Activated naive CD4-positive, alpha-beta T cell treated with anti-CD3 and anti-CD28 coated beads for 36 hours (primary cell): Measurements from ENCODE around the gene TEX44. TPM values are rescaled to one million over a fixed set of nuclear protein-coding genes. Genes with fewer than 3 reads are reported as not detected.
A peak's percentile ranks its signal among the peaks of the same experiment; 100 is the strongest.
"Not testable (repeated sequence)": the region's sequence is repeated elsewhere in the genome, so short reads cannot be mapped to it uniquely, and the experiment has no call there.

ENCODE experiments used
- CTCF ChIA-PET: fragments of 350-600 bp; sonication (Branson Sonifier 250); formaldehyde crosslinking; loops from one replicate; lab custom pipeline; 2021; ENCODE audit warnings: antibody characterized with exemption; lab: Charles Lee
- DNase-seq: peaks from one replicate; pipeline ENCODE4 v3.0.0-alpha.2; 2020
- H3K27ac Mint-ChIP-seq: one replicate; pipeline ENCODE4 v1.8.0; 2021; ENCODE audit warnings: mild to moderate bottlenecking, mixed read lengths
- H3K27me3 Mint-ChIP-seq: one replicate; pipeline ENCODE4 v1.8.0; 2021; ENCODE audit warnings: low read depth, mixed read lengths
- H3K36me3 Mint-ChIP-seq: one replicate; pipeline ENCODE4 v1.8.0; 2021; ENCODE audit warnings: low read depth, mixed read lengths
- H3K4me1 Mint-ChIP-seq: one replicate; pipeline ENCODE4 v1.8.0; 2021; ENCODE audit warnings: low read depth, mixed read lengths
- H3K4me3 Mint-ChIP-seq: one replicate; pipeline ENCODE4 v1.8.0; 2021; ENCODE audit warnings: mild to moderate bottlenecking, moderate library complexity, mixed read lengths
- H3K9me3 Mint-ChIP-seq: one replicate; pipeline ENCODE4 v1.8.0; 2021; ENCODE audit warnings: mixed read lengths
- intact Hi-C: fragments of 100-400 bp; cut with micrococcal nuclease; formaldehyde crosslinking; loops from one replicate; pipeline ENCODE4 v1.15.1; 2023
- total RNA-seq, 2 experiments: library from RNA; stranded (reverse); gene quantifications; one replicate each; pipeline ENCODE4 v1.2.3, GENCODE V29; 2021

TEX44 gene
- total RNA-seq, 2 experiments from 2014 or later = not detected

DNA sequence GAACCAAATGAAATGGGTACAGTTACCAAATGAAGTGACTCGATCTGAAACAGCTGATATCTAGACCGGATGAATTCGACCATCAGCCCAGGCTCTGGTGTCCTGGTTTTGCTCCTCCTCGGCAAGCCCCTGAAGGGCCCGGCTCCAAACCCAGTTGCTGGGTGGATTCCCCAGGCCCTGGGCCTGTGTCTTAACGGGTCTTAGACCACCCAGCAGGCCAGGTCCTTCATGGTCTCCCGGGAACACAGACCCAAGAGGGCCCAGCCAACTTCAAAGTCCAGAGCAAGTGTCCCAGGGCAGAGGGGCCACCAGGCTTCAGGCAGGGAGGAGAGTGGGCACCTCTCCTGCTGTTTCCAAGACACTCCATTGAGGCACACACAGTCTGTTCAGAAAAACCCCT lies 35.7 kb upstream of the TEX44 start:
- Mint-ChIP-seq H3K9me3 (peaks cover 9% of the 10 kb centered on the region), H3K4me1 (peaks cover 2% of the 10 kb centered on the region), H3K4me3 (no peak overlapping the region), H3K27me3 (no peaks in the 10 kb centered on the region), H3K27ac (no peak overlapping the region), H3K36me3 (peaks cover 2% of the 10 kb centered on the region)
- CTCF ChIA-PET = interaction anchor here (0.8 to 2.8 kb wide), 6 partner anchors 11 to 109 kb away, joined by 3 to 14 read pairs (median 6); partner anchors contain the start of gene NMUR1
- DNase-seq = no peak
- intact Hi-C loops = loop anchor here (5.0 kb wide), 1 partner anchor 145 kb away; no protein-coding TSS in a partner anchor

GRCh38 chr2:231557571-231558217 lies 35.0 kb upstream of the TEX44 start:
- intact Hi-C loops = loop anchor here (1.0 to 5.0 kb wide), 5 partner anchors 27 to 330 kb away; partner anchors contain the start of gene NMUR1
- Mint-ChIP-seq H3K4me1 (peaks cover 2% of the 10 kb centered on the region), H3K4me3 (no peak overlapping the region), H3K36me3 (peaks cover 2% of the 10 kb centered on the region), H3K27me3 (no peaks in the 10 kb centered on the region), H3K27ac (no peak overlapping the region), H3K9me3 (peaks cover 9% of the 10 kb centered on the region)
- DNase-seq = peak; percentile 63
- CTCF ChIA-PET = interaction anchor here (0.6 to 2.1 kb wide), 15 partner anchors 11 to 127 kb away, joined by 3 to 14 read pairs (median 5); no protein-coding TSS in a partner anchor

DNA sequence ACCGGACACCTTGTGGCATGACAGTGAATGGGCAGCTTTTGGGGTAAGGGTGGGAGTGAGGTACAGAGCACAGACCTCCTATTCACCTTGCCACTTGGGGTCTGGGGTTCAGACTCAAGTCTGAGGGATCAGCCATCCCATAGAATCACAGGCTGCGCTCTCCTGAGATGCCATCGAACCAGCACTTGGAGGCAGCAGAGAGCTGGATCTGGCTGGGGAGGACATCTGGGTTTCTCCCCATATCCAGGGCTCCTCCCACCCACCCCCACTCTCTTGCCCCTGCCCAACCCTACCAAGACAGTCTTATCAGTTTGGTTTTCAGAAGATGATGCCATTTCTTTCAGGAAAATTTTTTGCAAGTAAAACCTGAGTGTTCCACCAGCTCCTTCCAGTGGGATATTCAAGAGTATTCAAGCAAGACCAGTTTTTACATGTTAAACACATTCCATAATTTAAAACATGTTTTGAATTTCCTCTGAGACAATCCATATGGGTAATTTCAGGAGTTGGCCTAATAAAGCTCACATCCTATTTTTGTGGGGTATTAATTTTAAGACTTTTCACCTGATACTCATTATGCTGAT lies 29.2 kb upstream of the TEX44 start:
- Mint-ChIP-seq H3K4me1 (peaks cover 2% of the 10 kb centered on the region), H3K36me3 (no peaks in the 10 kb centered on the region), H3K4me3 (no peak overlapping the region), H3K27me3 (no peaks in the 10 kb centered on the region), H3K9me3 (no peaks in the 10 kb centered on the region), H3K27ac (no peak overlapping the region)
- DNase-seq = peak; percentile 74
- CTCF ChIA-PET = interaction anchor here (0.6 to 6.1 kb wide), 10 partner anchors 21 to 151 kb away, joined by 3 to 60 read pairs (median 4); no protein-coding TSS in a partner anchor
- intact Hi-C loops = loop anchor here (1.0 to 2.0 kb wide), 4 partner anchors 38 to 152 kb away; no protein-coding TSS in a partner anchor

GRCh38 chr2:231565887-231566594 lies 26.6 kb upstream of the TEX44 start:
- CTCF ChIA-PET = interaction anchor here (0.6 to 6.1 kb wide), 6 partner anchors 11 to 37 kb away, joined by 3 to 60 read pairs (median 4); no protein-coding TSS in a partner anchor
- Mint-ChIP-seq H3K27me3 (no peaks in the 10 kb centered on the region), H3K4me3 (no peak overlapping the region), H3K27ac (no peak overlapping the region), H3K9me3 (no peaks in the 10 kb centered on the region), H3K4me1 (peaks cover 10% of the 10 kb centered on the region), H3K36me3 (no peaks in the 10 kb centered on the region)
- DNase-seq = no peak
- intact Hi-C loops = no loop called here

GRCh38 chr2:231567159-231567558 lies 25.5 kb upstream of the TEX44 start:
- no peak for DNase-seq
- intact Hi-C loops = no loop called here
- no peak overlapping the region for H3K4me3 Mint-ChIP-seq
- H3K4me1 Mint-ChIP-seq = peaks cover 10% of the 10 kb centered on the region
- no peaks in the 10 kb centered on the region for H3K9me3 Mint-ChIP-seq
- CTCF ChIA-PET = interaction anchor here (0.6 to 1.5 kb wide), 4 partner anchors 15 to 38 kb away, joined by 3 to 8 read pairs (median 4); no protein-coding TSS in a partner anchor
- H3K27me3 Mint-ChIP-seq = no peaks in the 10 kb centered on the region
- no peak overlapping the region for H3K27ac Mint-ChIP-seq
- no peaks in the 10 kb centered on the region for H3K36me3 Mint-ChIP-seq

DNA sequence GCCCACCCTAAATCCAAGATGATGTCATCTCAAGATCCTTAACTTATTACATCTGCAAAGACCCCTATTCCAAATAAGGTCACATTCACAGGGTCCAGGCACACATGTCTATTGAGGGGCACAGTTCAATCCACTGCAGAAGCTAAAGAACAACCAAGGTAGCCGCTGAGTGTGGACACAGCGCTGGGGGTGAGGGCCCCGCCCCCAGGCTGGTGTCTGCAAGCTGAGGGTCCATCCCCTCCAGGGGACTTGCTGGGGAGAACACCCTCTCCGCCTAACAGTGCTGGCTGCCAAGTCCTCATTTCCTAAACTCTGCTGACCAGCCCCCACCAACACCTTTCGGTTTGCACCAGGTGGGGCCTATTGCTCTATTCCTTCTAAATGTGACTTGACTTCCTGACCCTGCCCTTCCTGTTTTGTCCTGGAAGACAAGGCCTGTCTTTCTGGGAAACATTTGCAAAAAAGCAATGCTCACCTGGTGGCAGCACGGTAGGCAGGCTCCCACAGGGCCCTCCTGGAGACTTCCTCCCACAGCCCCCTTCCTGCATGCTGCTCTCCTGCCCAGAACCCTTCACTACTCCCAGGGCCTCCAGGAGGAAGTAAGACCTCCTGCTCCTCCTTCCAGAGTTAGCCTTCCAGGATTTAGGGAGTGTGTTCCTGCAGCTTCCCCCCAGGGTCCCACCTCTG lies 24.4 kb upstream of the TEX44 start:
- intact Hi-C loops = no loop called here
- no peaks in the 10 kb centered on the region for H3K27me3 Mint-ChIP-seq
- H3K4me1 Mint-ChIP-seq = peaks cover 10% of the 10 kb centered on the region
- H3K27ac Mint-ChIP-seq = no peak overlapping the region
- H3K36me3 Mint-ChIP-seq = no peaks in the 10 kb centered on the region
- CTCF ChIA-PET = interaction anchor here (1.8 kb wide), 2 partner anchors 10 to 51 kb away, joined by 5 to 7 read pairs; no protein-coding TSS in a partner anchor
- no peak overlapping the region for H3K4me3 Mint-ChIP-seq
- DNase-seq = no peak
- H3K9me3 Mint-ChIP-seq = no peaks in the 10 kb centered on the region

DNA sequence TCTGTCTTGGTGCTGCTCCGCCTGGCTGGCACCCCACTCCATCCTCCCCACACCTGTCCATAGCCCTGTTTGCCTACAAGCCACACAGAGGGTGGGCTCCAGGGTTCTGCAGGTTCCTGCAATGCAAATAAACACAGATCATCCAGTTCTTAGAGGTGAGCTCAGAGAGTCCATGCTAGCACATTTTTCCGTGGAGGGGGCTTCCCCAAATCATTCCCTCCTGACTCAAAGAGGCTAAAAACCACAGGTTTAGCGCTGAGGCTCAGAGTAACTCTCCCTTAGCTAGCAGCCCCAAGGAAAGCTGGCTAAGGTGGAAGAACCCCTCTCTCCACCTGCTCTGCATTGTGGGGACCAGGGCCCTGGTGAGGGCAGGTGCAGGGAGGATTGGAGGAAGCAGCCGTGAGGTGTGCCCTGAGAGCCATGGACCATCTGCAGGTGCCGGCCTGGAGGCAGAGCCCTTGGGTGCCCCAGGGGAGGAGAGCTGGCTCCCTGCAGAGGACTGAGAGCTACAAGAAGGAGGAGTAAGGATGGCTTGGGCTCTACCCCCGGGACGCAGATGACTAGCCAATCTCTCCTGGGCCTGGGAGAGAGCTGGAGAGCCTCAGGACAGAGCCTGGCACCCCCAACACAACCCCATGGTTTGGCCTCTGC lies 23.8 kb upstream of the TEX44 start:
- intact Hi-C loops = no loop called here
- peaks cover 10% of the 10 kb centered on the region for H3K4me1 Mint-ChIP-seq
- H3K36me3 Mint-ChIP-seq = no peaks in the 10 kb centered on the region
- no peaks in the 10 kb centered on the region for H3K27me3 Mint-ChIP-seq
- no peaks in the 10 kb centered on the region for H3K9me3 Mint-ChIP-seq
- CTCF ChIA-PET = interaction anchor here (1.2 to 1.8 kb wide), 4 partner anchors 10 to 51 kb away, joined by 3 to 7 read pairs (median 6); no protein-coding TSS in a partner anchor
- no peak overlapping the region for H3K4me3 Mint-ChIP-seq
- DNase-seq = peak; percentile 59
- H3K27ac Mint-ChIP-seq = no peak overlapping the region

DNA sequence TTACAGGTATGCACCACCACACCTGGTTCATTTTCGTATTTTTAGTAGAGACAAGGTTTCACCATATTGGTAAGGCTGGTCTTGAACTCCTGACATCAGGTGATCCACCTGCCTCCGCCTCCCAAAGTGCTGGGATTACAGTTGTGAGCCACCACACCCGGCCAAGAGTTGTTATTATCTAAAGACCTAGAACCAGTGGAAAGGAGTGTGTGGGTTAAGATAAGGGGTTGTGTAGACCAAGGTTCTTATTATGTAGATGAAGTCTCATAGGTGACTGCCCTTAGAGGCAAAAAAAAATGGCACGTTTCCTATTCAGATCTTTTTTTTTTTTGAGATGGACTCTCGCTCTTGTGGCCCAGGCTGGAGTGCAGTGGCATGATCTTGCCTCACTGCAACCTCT lies 21.7 kb upstream of the TEX44 start:
- not testable (repeated sequence) for H3K27me3 Mint-ChIP-seq, H3K4me3 Mint-ChIP-seq
- CTCF ChIA-PET = interaction anchor here (0.6 to 0.8 kb wide), 2 partner anchors 21 to 32 kb away, joined by 3 read pairs; no protein-coding TSS in a partner anchor

GRCh38 chr2:231571661-231572191 lies 20.9 kb upstream of the TEX44 start:
- H3K9me3 Mint-ChIP-seq = no peaks in the 10 kb centered on the region
- H3K36me3 Mint-ChIP-seq = no peaks in the 10 kb centered on the region
- no peak for DNase-seq
- no peak overlapping the region for H3K27ac Mint-ChIP-seq
- no peaks in the 10 kb centered on the region for H3K27me3 Mint-ChIP-seq
- CTCF ChIA-PET = interaction anchor here (0.8 to 1.0 kb wide), 2 partner anchors 31 to 91 kb away, joined by 3 read pairs; no protein-coding TSS in a partner anchor
- H3K4me1 Mint-ChIP-seq = peaks cover 10% of the 10 kb centered on the region
- intact Hi-C loops = no loop called here
- no peak overlapping the region for H3K4me3 Mint-ChIP-seq

More for the DNA sequence above, 21.7 kb upstream of the TEX44 start:
- H3K4me1 Mint-ChIP-seq, H3K27ac Mint-ChIP-seq, intact Hi-C loops, H3K9me3 Mint-ChIP-seq, H3K36me3 Mint-ChIP-seq, DNase-seq: not testable (repeated sequence)

DNA sequence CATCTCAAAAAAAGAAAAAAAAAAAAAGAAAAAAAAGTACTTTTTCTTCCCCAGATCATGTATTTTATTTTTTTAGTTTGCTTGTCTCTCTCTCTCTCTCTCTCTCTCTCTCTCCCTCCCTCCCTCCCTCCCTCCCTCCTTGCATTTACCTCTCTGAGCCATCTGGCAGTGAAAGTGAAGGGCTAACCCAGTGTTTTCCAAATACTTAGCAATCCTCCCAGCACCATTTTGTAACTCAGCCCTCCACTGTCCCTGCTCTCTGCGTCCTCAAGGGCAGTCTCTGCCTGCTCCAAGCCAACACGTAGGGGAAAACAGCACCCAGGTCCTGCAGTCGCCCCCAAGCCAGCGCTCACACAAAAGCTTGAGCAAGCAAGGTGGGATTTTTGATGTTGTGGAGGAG lies 19.6 kb upstream of the TEX44 start:
- Mint-ChIP-seq H3K4me1 (peaks cover 10% of the 10 kb centered on the region), H3K9me3 (no peaks in the 10 kb centered on the region), H3K27ac (no peak overlapping the region), H3K27me3 (no peaks in the 10 kb centered on the region), H3K36me3 (no peaks in the 10 kb centered on the region), H3K4me3 (no peak overlapping the region)
- intact Hi-C loops = no loop called here
- no peak for DNase-seq
- CTCF ChIA-PET = interaction anchor here (1.2 kb wide), 1 partner anchor 14 kb away, joined by 4 read pairs; no protein-coding TSS in a partner anchor
